ENCODE measurements around the gene WDR64. TPM values are rescaled to one million over a fixed set of nuclear protein-coding genes. Genes with fewer than 3 reads are reported as not detected.

Gene WDR64
- total and polyA plus RNA-seq, 2 experiments from 2014 or later = not detected

DNA sequence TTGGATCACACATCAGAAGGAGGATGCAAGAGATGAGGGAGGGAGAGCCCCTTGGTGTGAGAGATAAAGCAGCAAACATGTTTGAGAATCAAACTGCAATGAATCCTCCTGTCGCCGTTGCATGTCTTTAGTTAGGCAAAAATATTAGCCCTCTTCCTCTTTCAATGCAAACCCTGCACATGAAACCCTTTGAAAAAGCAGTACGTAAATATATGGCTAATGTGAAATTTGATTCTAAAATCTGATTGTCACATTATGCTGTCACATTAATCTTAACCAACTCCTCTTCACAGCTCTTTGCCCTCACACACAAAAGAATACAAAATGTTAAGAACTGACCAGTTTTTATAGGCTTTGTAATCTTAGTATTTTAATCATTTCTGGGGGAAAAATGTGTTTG is 63.4 kb downstream of the WDR64 start:
- H4K20me1 ChIP-seq (replicated peaks; ENCODE audit: insufficient read depth) = no peaks in the 10 kb centered on the region
- TF ChIP-seq CREB1 (CRISPR knock-in tag; IDR thresholded peaks at IDR 0.05; ENCODE audit: low read depth) = no peak
- TF ChIP-seq STAT1 (IDR thresholded peaks at IDR 0.05; ENCODE audit: unreplicated experiment) = no peak
- TF ChIP-seq, protein P1, sequence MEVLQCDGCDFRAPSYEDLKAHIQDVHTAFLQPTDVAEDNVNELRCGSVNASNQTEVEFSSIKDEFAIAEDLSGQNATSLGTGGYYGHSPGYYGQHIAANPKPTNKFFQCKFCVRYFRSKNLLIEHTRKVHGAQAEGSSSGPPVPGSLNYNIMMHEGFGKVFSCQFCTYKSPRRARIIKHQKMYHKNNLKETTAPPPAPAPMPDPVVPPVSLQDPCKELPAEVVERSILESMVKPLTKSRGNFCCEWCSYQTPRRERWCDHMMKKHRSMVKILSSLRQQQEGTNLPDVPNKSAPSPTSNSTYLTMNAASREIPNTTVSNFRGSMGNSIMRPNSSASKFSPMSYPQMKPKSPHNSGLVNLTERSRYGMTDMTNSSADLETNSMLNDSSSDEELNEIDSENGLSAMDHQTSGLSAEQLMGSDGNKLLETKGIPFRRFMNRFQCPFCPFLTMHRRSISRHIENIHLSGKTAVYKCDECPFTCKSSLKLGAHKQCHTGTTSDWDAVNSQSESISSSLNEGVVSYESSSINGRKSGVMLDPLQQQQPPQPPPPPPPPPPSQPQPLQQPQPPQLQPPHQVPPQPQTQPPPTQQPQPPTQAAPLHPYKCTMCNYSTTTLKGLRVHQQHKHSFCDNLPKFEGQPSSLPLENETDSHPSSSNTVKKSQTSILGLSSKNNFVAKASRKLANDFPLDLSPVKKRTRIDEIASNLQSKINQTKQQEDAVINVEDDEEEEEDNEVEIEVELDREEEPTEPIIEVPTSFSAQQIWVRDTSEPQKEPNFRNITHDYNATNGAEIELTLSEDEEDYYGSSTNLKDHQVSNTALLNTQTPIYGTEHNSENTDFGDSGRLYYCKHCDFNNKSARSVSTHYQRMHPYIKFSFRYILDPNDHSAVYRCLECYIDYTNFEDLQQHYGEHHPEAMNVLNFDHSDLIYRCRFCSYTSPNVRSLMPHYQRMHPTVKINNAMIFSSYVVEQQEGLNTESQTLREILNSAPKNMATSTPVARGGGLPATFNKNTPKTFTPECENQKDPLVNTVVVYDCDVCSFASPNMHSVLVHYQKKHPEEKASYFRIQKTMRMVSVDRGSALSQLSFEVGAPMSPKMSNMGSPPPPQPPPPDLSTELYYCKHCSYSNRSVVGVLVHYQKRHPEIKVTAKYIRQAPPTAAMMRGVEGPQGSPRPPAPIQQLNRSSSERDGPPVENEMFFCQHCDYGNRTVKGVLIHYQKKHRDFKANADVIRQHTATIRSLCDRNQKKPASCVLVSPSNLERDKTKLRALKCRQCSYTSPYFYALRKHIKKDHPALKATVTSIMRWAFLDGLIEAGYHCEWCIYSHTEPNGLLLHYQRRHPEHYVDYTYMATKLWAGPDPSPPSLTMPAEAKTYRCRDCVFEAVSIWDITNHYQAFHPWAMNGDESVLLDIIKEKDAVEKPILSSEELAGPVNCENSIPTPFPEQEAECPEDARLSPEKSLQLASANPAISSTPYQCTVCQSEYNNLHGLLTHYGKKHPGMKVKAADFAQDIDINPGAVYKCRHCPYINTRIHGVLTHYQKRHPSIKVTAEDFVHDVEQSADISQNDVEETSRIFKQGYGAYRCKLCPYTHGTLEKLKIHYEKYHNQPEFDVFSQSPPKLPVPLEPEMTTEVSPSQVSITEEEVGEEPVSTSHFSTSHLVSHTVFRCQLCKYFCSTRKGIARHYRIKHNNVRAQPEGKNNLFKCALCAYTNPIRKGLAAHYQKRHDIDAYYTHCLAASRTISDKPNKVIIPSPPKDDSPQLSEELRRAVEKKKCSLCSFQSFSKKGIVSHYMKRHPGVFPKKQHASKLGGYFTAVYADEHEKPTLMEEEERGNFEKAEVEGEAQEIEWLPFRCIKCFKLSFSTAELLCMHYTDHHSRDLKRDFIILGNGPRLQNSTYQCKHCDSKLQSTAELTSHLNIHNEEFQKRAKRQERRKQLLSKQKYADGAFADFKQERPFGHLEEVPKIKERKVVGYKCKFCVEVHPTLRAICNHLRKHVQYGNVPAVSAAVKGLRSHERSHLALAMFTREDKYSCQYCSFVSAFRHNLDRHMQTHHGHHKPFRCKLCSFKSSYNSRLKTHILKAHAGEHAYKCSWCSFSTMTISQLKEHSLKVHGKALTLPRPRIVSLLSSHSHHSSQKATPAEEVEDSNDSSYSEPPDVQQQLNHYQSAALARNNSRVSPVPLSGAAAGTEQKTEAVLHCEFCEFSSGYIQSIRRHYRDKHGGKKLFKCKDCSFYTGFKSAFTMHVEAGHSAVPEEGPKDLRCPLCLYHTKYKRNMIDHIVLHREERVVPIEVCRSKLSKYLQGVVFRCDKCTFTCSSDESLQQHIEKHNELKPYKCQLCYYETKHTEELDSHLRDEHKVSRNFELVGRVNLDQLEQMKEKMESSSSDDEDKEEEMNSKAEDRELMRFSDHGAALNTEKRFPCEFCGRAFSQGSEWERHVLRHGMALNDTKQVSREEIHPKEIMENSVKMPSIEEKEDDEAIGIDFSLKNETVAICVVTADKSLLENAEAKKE (CRISPR knock-in tag; IDR thresholded peaks at IDR 0.05) = no peak
- TF ChIP-seq, protein P2, sequence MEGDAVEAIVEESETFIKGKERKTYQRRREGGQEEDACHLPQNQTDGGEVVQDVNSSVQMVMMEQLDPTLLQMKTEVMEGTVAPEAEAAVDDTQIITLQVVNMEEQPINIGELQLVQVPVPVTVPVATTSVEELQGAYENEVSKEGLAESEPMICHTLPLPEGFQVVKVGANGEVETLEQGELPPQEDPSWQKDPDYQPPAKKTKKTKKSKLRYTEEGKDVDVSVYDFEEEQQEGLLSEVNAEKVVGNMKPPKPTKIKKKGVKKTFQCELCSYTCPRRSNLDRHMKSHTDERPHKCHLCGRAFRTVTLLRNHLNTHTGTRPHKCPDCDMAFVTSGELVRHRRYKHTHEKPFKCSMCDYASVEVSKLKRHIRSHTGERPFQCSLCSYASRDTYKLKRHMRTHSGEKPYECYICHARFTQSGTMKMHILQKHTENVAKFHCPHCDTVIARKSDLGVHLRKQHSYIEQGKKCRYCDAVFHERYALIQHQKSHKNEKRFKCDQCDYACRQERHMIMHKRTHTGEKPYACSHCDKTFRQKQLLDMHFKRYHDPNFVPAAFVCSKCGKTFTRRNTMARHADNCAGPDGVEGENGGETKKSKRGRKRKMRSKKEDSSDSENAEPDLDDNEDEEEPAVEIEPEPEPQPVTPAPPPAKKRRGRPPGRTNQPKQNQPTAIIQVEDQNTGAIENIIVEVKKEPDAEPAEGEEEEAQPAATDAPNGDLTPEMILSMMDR (conservative IDR thresholded peaks at IDR 0.05; ENCODE audit: low read depth in 2 of 2) = no peak
- no peak for TF ChIP-seq EZH2phosphoT487 (IDR thresholded peaks at IDR 0.05; ENCODE audit: unreplicated experiment)
- no peaks in the 10 kb centered on the region for H3K79me2 ChIP-seq (replicated peaks; ENCODE audit: insufficient read depth)
- Mint-ChIP-seq H3K4me3 (no peak overlapping the region), H3K36me3 (ENCODE audit: low read depth) (no peaks in the 10 kb centered on the region), H3K27ac (no peak overlapping the region), H3K4me1 (no peaks in the 10 kb centered on the region), H3K27me3 (ENCODE audit: insufficient read depth, low read depth, poor library complexity) (peaks cover 3% of the 10 kb centered on the region), H3K9me3 (no peaks in the 10 kb centered on the region; the same call in 2 of the 3 replicates)
- H3K4me2 ChIP-seq = no peak overlapping the region
- DNase-seq (ENCODE audit: low spot score) = no peak
- H3K27me3 ChIP-seq (ENCODE audit: insufficient read depth) = no peaks in the 10 kb centered on the region
- H3K36me3 ChIP-seq (ENCODE audit: insufficient read depth) = no peaks in the 10 kb centered on the region
- H3F3A ChIP-seq (replicated peaks; ENCODE audit: low read depth) = no peaks in the 10 kb centered on the region
- no peaks in the 10 kb centered on the region for H3K9me2 ChIP-seq (ENCODE audit: insufficient read depth)
- H3K4me1 ChIP-seq (ENCODE audit: insufficient read depth) = no peaks in the 10 kb centered on the region
- no peak overlapping the region for H2AFZ ChIP-seq
- H3K27ac ChIP-seq (ENCODE audit: low read depth) = no peak overlapping the region
- no peak for ATAC-seq
- H3K4me3 ChIP-seq = no peak overlapping the region
